GM12878 (cell line): ENCODE data around the gene ANKRD1. TPM values are rescaled to one million over a fixed set of nuclear protein-coding genes. Genes with fewer than 3 reads are reported as not detected.

ENCODE experiments used
- ATAC-seq: fragments of 200-7000 bp; cut with Tn5 transposase; 3 replicates; pipeline ENCODE4 v1.9.1; 2020; ENCODE audit warnings: mild to moderate bottlenecking, moderate library complexity
- BruUV-seq: library from RNA; stranded (reverse); fragments of 400-500 nt; replicated peaks from 2 replicates; lab custom pipeline; 2021; lab: Mats Ljungman, UMichigan
- CTCF ChIA-PET: fragments of 300-600 bp; sonication (Branson Sonifier 250); formaldehyde crosslinking; extraction: SDS; loops from one replicate; lab custom pipeline; 2021; ENCODE audit warnings: inconsistent platforms; lab: Yijun Ruan, JAX
- POLR2A ChIA-PET: fragments of 350-600 bp; formaldehyde crosslinking; extraction: SDS; loops from one replicate; lab custom pipeline; 2021; ENCODE audit warnings: inconsistent platforms; lab: Charles Lee
- RAD21 ChIA-PET: fragments of 300-600 bp; sonication (Branson Sonifier 250); formaldehyde crosslinking; loops from one replicate; lab custom pipeline; 2023; ENCODE audit warnings: antibody characterized with exemption; ENCODE audit not compliant: unreplicated experiment; lab: Charles Lee
- SMC1A ChIA-PET: fragments of 300-600 bp; sonication (Branson Sonifier 250); formaldehyde crosslinking; loops from one replicate; lab custom pipeline; 2023; ENCODE audit not compliant: unreplicated experiment, uncharacterized antibody; lab: Charles Lee
- DNase-seq: peaks from one replicate; pipeline ENCODE4 v3.0.0-alpha.2; 2011; ENCODE audit warnings: low read depth, low spot score
- FAIRE-seq: peaks from 3 replicates; lab custom pipeline; 2011; peaks lifted over from hg19 to GRCh38; lab: Jason Lieb, UNC
- H2AFZ ChIP-seq: 2 replicates; pipeline ENCODE4 v1.6.0; 2011; ENCODE audit warnings: low read depth, low read length, control low read depth; ENCODE audit not compliant: control insufficient read depth
- H3K27ac ChIP-seq: 2 replicates; pipeline ENCODE4 v1.5.1; 2011; ENCODE audit warnings: control low read depth; ENCODE audit not compliant: control insufficient read depth, insufficient read depth
- H3K27me3 ChIP-seq, 2 experiments: replicated peaks in 1 of 2; 2 replicates each; pipeline versions ENCODE4 v1.6.0 to v1.6.1; 2011; ENCODE audit warnings: low read length in 1 of 2; ENCODE audit not compliant: control insufficient read depth in 2 of 2, insufficient read depth in 2 of 2
- H3K36me3 ChIP-seq, 2 experiments: 2 replicates each; pipeline ENCODE4 v1.5.1; 2011; ENCODE audit warnings: low read length in 1 of 2; ENCODE audit not compliant: control insufficient read depth in 2 of 2, insufficient read depth in 2 of 2
- H3K4me1 ChIP-seq: 2 replicates; pipeline ENCODE4 v1.6.1; 2011; ENCODE audit warnings: mild to moderate bottlenecking, low read length, moderate library complexity, mixed read lengths; ENCODE audit not compliant: control insufficient read depth, insufficient read depth
- H3K4me2 ChIP-seq: 2 replicates; pipeline ENCODE4 v1.6.0; 2011; ENCODE audit warnings: control low read depth; ENCODE audit not compliant: control insufficient read depth, insufficient read depth
- H3K4me3 ChIP-seq: fragments of 200-600 bp; sonication (generic); 2 replicates; pipeline ENCODE4 v1.5.1; 2016
- H3K79me2 ChIP-seq: 2 replicates; pipeline ENCODE4 v1.6.0; 2011; ENCODE audit warnings: low read length; ENCODE audit not compliant: control insufficient read depth, insufficient read depth
- H3K9ac ChIP-seq: 2 replicates; pipeline ENCODE4 v1.8.0; 2011; ENCODE audit warnings: low read length, control low read depth, mixed read lengths; ENCODE audit not compliant: control insufficient read depth, insufficient read depth
- H3K9me3 ChIP-seq: replicated peaks from 3 replicates; pipeline ENCODE4 v1.5.1; 2011; ENCODE audit warnings: mild to moderate bottlenecking, low read length; ENCODE audit not compliant: control insufficient read depth, insufficient read depth
- H4K20me1 ChIP-seq: 2 replicates; pipeline ENCODE4 v1.6.0; 2011; ENCODE audit not compliant: control insufficient read depth, insufficient read depth
- CREM ChIP-seq: IDR thresholded peaks from 2 replicates; pipeline ENCODE4 v1.6.1; 2014; ENCODE audit warnings: antibody characterized with exemption, low read depth
- EGR1 ChIP-seq, 2 experiments: IDR thresholded peaks; 1 replicate in 1 of 2; 2 replicates in 1 of 2; pipeline ENCODE4 v1.6.1; 2011 to 2012; ENCODE audit warnings: low read depth in 2 of 2, low read length in 2 of 2, borderline replicate concordance in 1 of 2, mild to moderate bottlenecking in 1 of 2, moderate library complexity in 1 of 2
- GABPA ChIP-seq: IDR thresholded peaks from 2 replicates; pipeline ENCODE4 v1.6.1; 2014; ENCODE audit warnings: antibody characterized with exemption, low read depth, mild to moderate bottlenecking, inconsistent platforms
- IKZF2 ChIP-seq, 2 experiments: fragments of 450-650 bp; IDR thresholded peaks; 2 replicates each; pipeline ENCODE4 v1.6.1; 2017; ENCODE audit warnings: mild to moderate bottlenecking in 2 of 2, moderate library complexity in 2 of 2
- JUNB ChIP-seq: IDR thresholded peaks from 2 replicates; pipeline ENCODE4 v1.6.1; 2016; ENCODE audit warnings: antibody characterized with exemption, mild to moderate bottlenecking
- SMAD1 ChIP-seq: fragments of 450-650 bp; IDR thresholded peaks from 2 replicates; pipeline ENCODE4 v1.6.1; 2018; ENCODE audit warnings: mild to moderate bottlenecking, low read depth; ENCODE audit not compliant: partially characterized antibody
- SP1 ChIP-seq: IDR thresholded peaks from one replicate; pipeline ENCODE4 v1.6.1; 2011; ENCODE audit warnings: low read depth, low read length
- TCF7 ChIP-seq: IDR thresholded peaks from 2 replicates; pipeline ENCODE4 v1.6.1; 2014; ENCODE audit warnings: antibody characterized with exemption, borderline replicate concordance
- YBX1 ChIP-seq: fragments of 450-650 bp; IDR thresholded peaks from 2 replicates; pipeline ENCODE4 v1.6.1; 2016; ENCODE audit warnings: antibody characterized with exemption
- ZNF384 ChIP-seq: IDR thresholded peaks from 2 replicates; pipeline ENCODE4 v1.6.1; 2012; ENCODE audit warnings: low read depth, mild to moderate bottlenecking, low read length, improper control_type of control experiment, borderline replicate concordance
- WGBS: methylation state at CpG from one replicate; pipeline ENCODE4 v1.1.6; 2016; ENCODE audit warnings: low lambda C conversion rate; ENCODE audit not compliant: insufficient replicate concordance, insufficient coverage; ENCODE audit errors: missing lambda C conversion rate; 5-methylcytosine and 5-hydroxymethylcytosine counted together
- in situ Hi-C: fragments of 300-500 bp; cut with MboI; formaldehyde crosslinking; loops from 9 replicates; pipeline ENCODE4 v1.14.3; 2018; ENCODE audit warnings: mixed read lengths
- intact Hi-C: fragments of 100-400 bp; cut with micrococcal nuclease; formaldehyde crosslinking; loops from one replicate; pipeline ENCODE4 v1.14.2; 2022; ENCODE audit not compliant: unreplicated experiment
- polyA plus RNA-seq, 11 experiments: library from polyadenylated mRNA; depleted of rRNA in 4 of 11; unstranded in 6 of 11; stranded (reverse) in 5 of 11; fragments of >200 nt; fragmentation: Nextera tagmentation in 4 of 11; fragmentation: Illumina TruSeq in 1 of 11; extraction: Ambion mirVana in 4 of 11; extraction: Trizol in 1 of 11; gene quantifications; 1 replicate in 1 of 11; 2 replicates in 10 of 11; pipeline versions ENCODE4 v1.2.1 to v1.2.3, GENCODE V29; 2011 to 2016; ENCODE audit warnings: inconsistent platforms in 2 of 11, missing spikeins in 2 of 11, low read depth in 1 of 11
- total RNA-seq, 4 experiments: library from RNA; depleted of rRNA in 3 of 4; stranded (reverse); fragments of >200 nt in 3 of 4; fragmentation: Illumina TruSeq in 1 of 4; extraction: Trizol in 1 of 4; gene quantifications; 2 replicates each; pipeline versions ENCODE4 v1.2.1 to v1.2.3, GENCODE V29; 2013 to 2021
- TF ChIP-seq, protein P1 (sequence below), 3 experiments: IDR thresholded peaks in 2 of 3; conservative IDR thresholded peaks in 1 of 3; 2 replicates each; pipeline ENCODE4 v1.5.1; 2011; ENCODE audit warnings: low read depth in 3 of 3, low read length in 3 of 3, mild to moderate bottlenecking in 3 of 3, control low read depth in 2 of 3, moderate library complexity in 2 of 3, inconsistent platforms in 1 of 3, mixed read lengths in 1 of 3; ENCODE audit not compliant: control insufficient read depth in 2 of 3, insufficient read depth in 1 of 3; ENCODE audit errors: extremely low read depth in 1 of 3
- TF ChIP-seq, protein P2 (sequence below): IDR thresholded peaks from 2 replicates; pipeline ENCODE4 v1.6.1; 2012; ENCODE audit warnings: mild to moderate bottlenecking, low read depth, low read length
- TF ChIP-seq, protein P3 (sequence below): IDR thresholded peaks from 2 replicates; pipeline ENCODE4 v1.6.1; 2011; ENCODE audit warnings: low read depth, mild to moderate bottlenecking, low read length, moderate library complexity, borderline replicate concordance; ENCODE audit errors: extremely low read depth
- TF ChIP-seq, protein P4 (sequence below): IDR thresholded peaks from 2 replicates; pipeline ENCODE4 v1.6.1; 2011; ENCODE audit warnings: mild to moderate bottlenecking, low read depth, low read length, moderate library complexity; ENCODE audit not compliant: insufficient replicate concordance

Gene ANKRD1
- total and polyA plus RNA-seq, 10 of the 15 experiments (the other 5 are each of a cell fraction or from before 2014, with no cell fraction given) = not detected

DNA sequence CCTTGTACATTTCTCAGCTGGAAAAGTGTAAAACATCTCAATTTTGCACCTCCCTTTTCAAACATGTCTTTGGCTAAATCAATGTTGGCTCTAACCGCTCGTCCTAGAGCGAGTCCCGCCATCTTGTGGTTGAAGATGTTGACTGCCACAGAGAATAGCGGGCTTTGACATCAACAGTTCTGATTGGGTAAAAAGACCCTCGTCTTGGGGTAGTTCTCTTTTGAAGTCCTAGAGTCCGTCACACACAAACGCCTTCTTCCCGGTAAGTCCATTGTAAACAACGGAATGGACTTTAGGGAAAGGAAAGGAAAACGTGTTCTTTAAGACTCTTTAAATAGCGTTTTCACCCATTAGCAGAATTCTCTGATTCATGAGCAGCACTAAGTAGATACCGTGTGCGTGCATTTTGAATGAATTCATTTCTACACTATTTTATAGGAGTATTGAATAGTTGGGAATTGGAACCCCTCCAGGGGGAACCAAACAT, 49.6 kb downstream of the ANKRD1 start (continued):
- TF ChIP-seq, protein P1, sequence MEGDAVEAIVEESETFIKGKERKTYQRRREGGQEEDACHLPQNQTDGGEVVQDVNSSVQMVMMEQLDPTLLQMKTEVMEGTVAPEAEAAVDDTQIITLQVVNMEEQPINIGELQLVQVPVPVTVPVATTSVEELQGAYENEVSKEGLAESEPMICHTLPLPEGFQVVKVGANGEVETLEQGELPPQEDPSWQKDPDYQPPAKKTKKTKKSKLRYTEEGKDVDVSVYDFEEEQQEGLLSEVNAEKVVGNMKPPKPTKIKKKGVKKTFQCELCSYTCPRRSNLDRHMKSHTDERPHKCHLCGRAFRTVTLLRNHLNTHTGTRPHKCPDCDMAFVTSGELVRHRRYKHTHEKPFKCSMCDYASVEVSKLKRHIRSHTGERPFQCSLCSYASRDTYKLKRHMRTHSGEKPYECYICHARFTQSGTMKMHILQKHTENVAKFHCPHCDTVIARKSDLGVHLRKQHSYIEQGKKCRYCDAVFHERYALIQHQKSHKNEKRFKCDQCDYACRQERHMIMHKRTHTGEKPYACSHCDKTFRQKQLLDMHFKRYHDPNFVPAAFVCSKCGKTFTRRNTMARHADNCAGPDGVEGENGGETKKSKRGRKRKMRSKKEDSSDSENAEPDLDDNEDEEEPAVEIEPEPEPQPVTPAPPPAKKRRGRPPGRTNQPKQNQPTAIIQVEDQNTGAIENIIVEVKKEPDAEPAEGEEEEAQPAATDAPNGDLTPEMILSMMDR (IDR thresholded peaks at IDR 0.05 in 2 of 3, conservative IDR thresholded peaks at IDR 0.05 in 1 of 3; ENCODE audit: control insufficient read depth in 2 of 3, extremely low read depth in 1 of 3, insufficient read depth in 1 of 3, low read depth in 3 of 3, low read length in 3 of 3) = peak; percentile 44 to 57 (median 51)
- TF ChIP-seq JUNB = no peak
- TF ChIP-seq, protein P2, sequence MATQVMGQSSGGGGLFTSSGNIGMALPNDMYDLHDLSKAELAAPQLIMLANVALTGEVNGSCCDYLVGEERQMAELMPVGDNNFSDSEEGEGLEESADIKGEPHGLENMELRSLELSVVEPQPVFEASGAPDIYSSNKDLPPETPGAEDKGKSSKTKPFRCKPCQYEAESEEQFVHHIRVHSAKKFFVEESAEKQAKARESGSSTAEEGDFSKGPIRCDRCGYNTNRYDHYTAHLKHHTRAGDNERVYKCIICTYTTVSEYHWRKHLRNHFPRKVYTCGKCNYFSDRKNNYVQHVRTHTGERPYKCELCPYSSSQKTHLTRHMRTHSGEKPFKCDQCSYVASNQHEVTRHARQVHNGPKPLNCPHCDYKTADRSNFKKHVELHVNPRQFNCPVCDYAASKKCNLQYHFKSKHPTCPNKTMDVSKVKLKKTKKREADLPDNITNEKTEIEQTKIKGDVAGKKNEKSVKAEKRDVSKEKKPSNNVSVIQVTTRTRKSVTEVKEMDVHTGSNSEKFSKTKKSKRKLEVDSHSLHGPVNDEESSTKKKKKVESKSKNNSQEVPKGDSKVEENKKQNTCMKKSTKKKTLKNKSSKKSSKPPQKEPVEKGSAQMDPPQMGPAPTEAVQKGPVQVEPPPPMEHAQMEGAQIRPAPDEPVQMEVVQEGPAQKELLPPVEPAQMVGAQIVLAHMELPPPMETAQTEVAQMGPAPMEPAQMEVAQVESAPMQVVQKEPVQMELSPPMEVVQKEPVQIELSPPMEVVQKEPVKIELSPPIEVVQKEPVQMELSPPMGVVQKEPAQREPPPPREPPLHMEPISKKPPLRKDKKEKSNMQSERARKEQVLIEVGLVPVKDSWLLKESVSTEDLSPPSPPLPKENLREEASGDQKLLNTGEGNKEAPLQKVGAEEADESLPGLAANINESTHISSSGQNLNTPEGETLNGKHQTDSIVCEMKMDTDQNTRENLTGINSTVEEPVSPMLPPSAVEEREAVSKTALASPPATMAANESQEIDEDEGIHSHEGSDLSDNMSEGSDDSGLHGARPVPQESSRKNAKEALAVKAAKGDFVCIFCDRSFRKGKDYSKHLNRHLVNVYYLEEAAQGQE = no peak

DNA sequence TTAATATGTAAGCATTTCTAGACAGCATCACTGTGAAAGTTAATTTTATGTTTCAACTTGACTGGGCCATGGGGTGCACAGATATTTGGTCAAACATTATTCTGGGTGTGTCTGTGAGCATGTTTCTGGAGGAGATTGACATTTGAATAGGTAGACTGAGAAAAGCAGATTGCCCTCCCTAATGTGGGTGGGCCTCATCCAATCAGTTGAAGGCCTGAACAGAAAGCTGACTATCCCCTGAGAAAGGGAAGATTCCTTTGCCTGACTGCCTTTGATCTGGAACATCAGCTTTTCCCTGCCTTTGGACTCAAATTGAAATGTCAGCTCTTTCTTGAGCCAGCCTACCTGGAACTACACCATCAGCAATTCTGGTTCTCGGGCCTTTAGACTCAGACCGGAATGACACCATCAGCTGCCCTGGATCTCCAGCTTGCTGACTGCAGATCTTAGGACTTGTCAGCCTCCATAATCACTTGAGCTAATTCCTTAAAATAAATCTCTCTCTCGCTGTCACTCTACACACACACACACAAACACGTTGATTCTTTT, 54.8 kb downstream of the ANKRD1 start:
- no TSS peak for BruUV-seq
- H2AFZ ChIP-seq = no peak overlapping the region
- H3K9ac ChIP-seq = no peak overlapping the region
- FAIRE-seq (no peak), DNase-seq (no peak), ATAC-seq (no peak)
- no peak overlapping the region for H3K27ac ChIP-seq
- intact Hi-C loops = loop anchor here (10.0 kb wide), 1 partner anchor 911 kb away; no protein-coding TSS in a partner anchor
- 72% methylated on average over 4 of the region's 4 CpGs for WGBS
- ChIA-PET POLR2A (interaction anchor here (0.7 kb wide), 1 partner anchor 114 kb away, joined by 3 read pairs; no protein-coding TSS in a partner anchor), CTCF (interaction anchor here (0.6 to 3.8 kb wide), 10 partner anchors 14 to 1385 kb away, joined by 3 to 18 read pairs (median 4); partner anchors contain the start of gene ANKRD1), SMC1A (interaction anchor here (1.1 to 2.0 kb wide), 5 partner anchors 9 to 214 kb away, joined by 3 to 6 read pairs (median 3); no protein-coding TSS in a partner anchor), RAD21 (interaction anchor here (0.7 to 1.4 kb wide), 2 partner anchors 115 to 1076 kb away, joined by 3 to 5 read pairs; no protein-coding TSS in a partner anchor)
- in situ Hi-C loops = loop anchor here (5.0 kb wide), 2 partner anchors 119 to 1074 kb away; no protein-coding TSS in a partner anchor
- H3K27me3 ChIP-seq = no peaks in the 10 kb centered on the region; a peak in 1 of 4 replicates
- H3K36me3 ChIP-seq = no peaks in the 10 kb centered on the region
- no peaks in the 10 kb centered on the region for H3K79me2 ChIP-seq
- no peaks in the 10 kb centered on the region for H4K20me1 ChIP-seq
- no peak overlapping the region for H3K4me3 ChIP-seq
- H3K4me1 ChIP-seq = no peaks in the 10 kb centered on the region
- no peaks in the 10 kb centered on the region; the same call in 1 of the 3 replicates for H3K9me3 ChIP-seq
- H3K4me2 ChIP-seq = no peak overlapping the region
- no peak for TF ChIP-seq CREM
- TF ChIP-seq EGR1 (IDR thresholded peaks at IDR 0.05; ENCODE audit: borderline replicate concordance in 1 of 2, low read depth in 2 of 2, low read length in 2 of 2) = no peak
- no peak for TF ChIP-seq TCF7
- TF ChIP-seq, protein P3, sequence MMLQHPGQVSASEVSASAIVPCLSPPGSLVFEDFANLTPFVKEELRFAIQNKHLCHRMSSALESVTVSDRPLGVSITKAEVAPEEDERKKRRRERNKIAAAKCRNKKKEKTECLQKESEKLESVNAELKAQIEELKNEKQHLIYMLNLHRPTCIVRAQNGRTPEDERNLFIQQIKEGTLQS = no peak
- TF ChIP-seq YBX1 = no peak
- TF ChIP-seq, protein P4, sequence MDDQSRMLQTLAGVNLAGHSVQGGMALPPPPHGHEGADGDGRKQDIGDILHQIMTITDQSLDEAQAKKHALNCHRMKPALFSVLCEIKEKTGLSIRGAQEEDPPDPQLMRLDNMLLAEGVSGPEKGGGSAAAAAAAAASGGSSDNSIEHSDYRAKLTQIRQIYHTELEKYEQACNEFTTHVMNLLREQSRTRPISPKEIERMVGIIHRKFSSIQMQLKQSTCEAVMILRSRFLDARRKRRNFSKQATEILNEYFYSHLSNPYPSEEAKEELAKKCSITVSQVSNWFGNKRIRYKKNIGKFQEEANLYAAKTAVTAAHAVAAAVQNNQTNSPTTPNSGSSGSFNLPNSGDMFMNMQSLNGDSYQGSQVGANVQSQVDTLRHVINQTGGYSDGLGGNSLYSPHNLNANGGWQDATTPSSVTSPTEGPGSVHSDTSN = no peak
- no peak for TF ChIP-seq SMAD1
- no peak for TF ChIP-seq ZNF384
- TF ChIP-seq SP1 = no peak
- no peak for TF ChIP-seq IKZF2 (IDR thresholded peaks at IDR 0.05)
- TF ChIP-seq GABPA = no peak
